GM12875 (cell line): ENCODE results near the gene WBP4.
A peak's percentile ranks its signal among the peaks of the same experiment; 100 is the strongest.

Experiments used
- H3K4me3 ChIP-seq: one replicate; pipeline ENCODE4 v1.5.1; 2011; ENCODE audit warnings: low read depth, low read length, control low read depth
- TF ChIP-seq, protein P1 (sequence below): IDR thresholded peaks from 2 replicates; pipeline ENCODE4 v1.5.1; 2011; ENCODE audit warnings: low read depth, mild to moderate bottlenecking, control low read depth, inconsistent platforms, low read length, moderate library complexity, borderline replicate concordance; ENCODE audit not compliant: insufficient read depth

WBP4 gene

DNA sequence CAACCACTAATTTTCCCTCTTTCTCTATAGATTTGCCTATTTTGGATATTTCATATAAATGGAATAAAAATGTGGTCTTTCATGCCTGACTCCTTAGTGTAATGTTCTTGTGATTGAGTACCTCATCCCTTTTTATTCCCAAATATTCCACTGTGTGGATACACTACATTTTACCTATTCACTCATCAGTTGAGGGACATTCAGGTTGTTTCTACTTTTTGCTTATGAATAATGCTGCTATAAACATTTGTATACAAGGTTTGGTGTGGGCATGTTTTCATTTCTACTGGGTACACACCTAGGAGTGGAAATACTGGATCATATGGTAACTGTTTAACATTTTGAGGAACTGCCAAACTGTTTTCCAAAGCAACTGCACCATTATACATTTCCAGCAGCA is 5.1 kb upstream of the WBP4 start:
- no peak overlapping the region for H3K4me3 ChIP-seq
- TF ChIP-seq, protein P1, sequence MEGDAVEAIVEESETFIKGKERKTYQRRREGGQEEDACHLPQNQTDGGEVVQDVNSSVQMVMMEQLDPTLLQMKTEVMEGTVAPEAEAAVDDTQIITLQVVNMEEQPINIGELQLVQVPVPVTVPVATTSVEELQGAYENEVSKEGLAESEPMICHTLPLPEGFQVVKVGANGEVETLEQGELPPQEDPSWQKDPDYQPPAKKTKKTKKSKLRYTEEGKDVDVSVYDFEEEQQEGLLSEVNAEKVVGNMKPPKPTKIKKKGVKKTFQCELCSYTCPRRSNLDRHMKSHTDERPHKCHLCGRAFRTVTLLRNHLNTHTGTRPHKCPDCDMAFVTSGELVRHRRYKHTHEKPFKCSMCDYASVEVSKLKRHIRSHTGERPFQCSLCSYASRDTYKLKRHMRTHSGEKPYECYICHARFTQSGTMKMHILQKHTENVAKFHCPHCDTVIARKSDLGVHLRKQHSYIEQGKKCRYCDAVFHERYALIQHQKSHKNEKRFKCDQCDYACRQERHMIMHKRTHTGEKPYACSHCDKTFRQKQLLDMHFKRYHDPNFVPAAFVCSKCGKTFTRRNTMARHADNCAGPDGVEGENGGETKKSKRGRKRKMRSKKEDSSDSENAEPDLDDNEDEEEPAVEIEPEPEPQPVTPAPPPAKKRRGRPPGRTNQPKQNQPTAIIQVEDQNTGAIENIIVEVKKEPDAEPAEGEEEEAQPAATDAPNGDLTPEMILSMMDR, result no peak

DNA sequence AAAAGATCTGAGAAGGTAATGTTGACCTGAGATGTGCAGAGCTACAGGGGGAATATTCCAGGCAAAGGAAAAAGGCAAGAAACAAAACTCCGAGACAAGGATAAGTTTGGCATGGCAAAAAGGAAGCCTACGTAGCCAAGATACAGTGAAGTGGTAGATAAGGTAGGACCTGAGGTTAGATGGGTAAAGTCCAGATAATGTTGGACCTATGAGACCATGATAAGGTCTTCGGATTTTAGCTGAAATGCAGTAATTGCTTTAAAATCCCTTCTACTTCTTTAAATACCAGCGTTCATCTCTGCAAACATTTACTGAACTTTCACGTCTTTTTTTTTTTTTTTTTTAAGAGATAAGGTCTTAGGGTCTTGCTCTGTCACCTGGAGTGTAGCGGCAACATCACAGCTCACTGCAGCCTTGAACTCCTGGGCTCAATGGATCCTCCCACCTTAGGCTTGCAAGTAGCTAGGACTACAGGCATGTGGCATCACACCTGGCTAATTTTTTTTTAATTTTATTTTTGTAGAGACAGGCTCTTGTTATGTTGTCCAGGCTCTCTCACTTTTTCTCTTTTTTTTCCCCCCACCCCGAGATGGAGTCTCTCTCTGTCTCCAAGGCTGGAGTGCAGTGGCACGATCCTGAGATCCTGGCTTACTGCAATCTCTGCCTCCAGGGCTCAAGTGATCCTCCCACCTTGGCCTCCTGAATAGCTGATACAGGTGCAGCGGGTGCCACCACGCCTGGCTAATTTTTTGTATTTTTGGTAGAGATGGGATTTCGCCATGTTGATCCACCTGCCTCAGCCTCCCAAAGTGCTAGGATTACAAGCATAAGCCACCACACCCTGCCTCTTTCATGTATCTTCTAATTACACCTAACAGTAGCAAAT is 4.2 kb upstream of the WBP4 start:
- TF ChIP-seq, protein P1, result no peak
- no peak overlapping the region for H3K4me3 ChIP-seq

DNA sequence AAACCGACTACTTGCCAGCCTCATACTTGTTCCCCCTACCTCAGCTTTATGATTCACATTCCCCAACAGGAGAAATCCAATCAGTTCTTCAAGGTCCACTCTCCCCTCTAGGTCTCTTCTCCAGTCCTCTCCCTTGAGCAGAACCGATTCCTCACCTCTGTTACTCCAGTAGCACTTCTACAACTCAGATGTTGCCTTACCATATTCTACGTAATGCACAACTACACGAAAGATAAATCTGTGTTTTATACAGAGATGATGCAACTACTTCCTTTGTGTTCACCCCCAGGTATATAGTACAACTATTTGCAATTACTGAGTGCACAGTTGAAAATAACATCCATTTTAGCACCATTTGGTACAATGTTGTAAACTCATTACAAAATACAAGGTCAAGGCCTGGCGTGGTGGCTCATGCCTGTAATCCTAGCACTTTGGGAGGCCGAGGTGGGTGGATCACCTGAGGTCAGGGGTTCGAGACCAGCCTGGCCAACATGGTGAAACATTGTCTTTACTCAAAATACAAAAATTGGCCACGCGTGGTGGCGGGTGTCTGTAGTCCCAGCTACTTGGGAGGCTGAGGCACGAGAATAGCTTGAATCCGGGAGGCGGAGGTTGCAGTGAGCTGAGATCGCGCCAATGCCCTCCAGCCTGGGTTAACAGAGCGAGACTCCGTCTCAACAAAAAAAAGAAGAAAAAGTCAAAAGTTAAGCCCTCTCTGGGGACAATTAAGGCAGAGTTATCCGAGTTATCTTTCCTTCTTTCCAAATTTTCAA is 2.8 kb upstream of the WBP4 start:
- no peak overlapping the region for H3K4me3 ChIP-seq

DNA sequence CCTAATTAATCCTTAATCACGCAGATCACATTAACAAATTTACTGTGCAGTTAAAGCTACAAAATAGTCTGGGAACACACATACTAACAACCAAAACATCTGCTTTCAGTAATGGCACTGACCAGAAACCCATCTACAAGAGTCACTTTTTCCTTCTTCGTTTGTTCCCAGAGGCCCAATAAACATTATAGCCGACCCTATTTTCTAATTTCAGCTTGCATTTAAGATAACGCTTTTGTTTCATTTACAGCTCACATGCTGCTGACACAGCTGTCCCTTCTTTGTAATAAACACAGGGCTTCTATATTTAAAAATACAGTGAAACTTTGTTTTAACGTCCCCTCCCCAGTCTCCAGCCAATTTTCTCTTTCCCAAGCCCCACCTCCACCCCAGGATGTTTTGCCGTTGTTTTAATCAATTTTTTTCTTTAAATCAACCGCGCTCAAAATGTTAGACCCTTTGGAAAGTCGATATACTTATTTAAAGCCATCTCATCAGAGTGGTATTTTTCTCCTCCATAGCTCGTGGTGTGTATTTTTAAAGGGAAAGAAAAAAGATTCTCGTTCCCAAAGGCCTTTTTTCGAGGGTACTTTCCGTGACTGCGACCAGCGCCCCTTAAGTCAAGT is 1.7 kb upstream of the WBP4 start:
- TF ChIP-seq, protein P1, result no peak
- H3K4me3 ChIP-seq, result peak overlapping the region; percentile 96

More for the DNA sequence above, 2.8 kb upstream of the WBP4 start:
- TF ChIP-seq, protein P1, result no peak

DNA sequence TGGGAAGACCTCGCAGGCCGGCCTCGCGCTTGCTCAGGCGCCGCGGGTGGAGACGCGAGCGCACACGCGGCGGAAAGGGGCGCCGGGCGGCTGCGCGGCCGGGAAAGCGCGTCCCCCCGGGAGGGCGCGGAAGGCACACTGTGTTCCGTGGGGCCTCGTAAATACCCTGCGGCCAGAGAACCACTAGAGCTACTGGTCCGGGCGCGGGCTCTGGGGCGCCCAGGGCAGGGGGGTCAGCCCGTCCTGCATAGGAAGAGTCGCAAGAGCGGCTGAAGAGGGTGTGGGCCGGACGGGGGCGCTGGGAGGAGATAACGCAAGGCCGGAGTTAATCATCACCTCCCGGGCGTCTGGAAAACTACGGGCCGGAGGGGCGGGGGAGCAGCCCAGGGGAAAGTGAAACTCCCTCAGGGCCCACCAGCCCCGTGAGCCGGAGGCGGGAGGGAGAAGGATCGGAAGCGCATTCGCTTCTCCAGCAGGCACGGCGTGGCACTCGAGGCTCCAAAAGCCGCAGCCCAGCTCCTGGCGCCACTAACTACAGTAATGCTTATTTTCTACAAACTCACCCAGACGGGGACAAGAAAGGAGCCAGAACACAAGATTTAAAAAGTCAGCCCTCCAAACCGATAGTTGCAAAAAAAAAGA is 1.1 kb upstream of the WBP4 start:
- TF ChIP-seq, protein P1, result peak; percentile 32; the same call in 1 of the 2 replicates
- H3K4me3 ChIP-seq, result peak overlapping the region; percentile 96

DNA sequence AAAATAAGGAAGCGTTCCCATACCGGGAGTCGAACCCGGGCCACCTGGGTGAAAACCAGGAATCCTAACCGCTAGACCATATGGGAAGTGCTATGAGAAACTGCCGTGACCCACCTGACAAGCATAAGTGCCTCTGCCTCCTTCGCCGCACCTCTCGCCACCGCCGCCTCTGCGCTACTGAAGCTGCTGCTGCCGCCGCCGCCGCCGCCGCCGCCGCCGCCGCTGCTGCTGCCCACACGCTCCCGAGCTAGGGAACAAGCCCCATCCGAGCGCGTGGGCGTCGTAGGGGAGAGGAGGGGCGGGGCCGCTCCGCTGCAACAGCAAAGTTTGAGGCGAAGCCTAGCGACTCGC is 610 bp upstream of the WBP4 start:
- TF ChIP-seq, protein P1, result no peak
- H3K4me3 ChIP-seq, result peak overlapping the region; percentile 96
